ENCODE results near the gene JARID2. TPM values are rescaled to one million over a fixed set of nuclear protein-coding genes. Genes with fewer than 3 reads are reported as not detected.
"Not testable (repeated sequence)": the region's sequence is repeated elsewhere in the genome, so short reads cannot be mapped to it uniquely, and the experiment has no call there.

Gene JARID2
- total RNA-seq, 6 experiments from 2014 or later = 2.5 to 3.9 (median 3.0) TPM

DNA sequence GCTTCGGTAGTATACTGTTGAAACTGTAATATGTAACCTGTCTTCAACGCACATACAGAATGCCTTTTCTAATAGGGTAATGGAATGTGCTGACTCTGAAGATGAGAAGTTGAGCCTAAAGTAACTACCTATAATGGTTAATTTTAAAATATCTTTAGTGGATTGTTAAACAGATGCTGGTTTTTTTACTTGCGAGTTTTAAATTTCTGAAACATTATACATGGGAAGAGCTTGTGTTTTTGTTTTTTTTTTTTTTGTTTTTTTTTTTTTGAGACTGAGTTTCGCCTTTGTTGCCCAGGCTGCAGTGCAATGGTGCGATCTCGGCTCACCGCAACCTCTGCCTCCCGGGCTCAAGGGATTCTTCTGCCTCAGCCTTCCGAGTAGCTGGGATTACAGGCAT is 166.9 kb downstream of the JARID2 start:
- Histone ChIP-seq H3K4me3 (no peak overlapping the region), H3K27ac (no peak overlapping the region), H3K9me3 (no peaks in the 10 kb centered on the region), H3K36me3 (no peaks in the 10 kb centered on the region), H3K4me1 (no peaks in the 10 kb centered on the region), H3K27me3 (no peaks in the 10 kb centered on the region)
- TF ChIP-seq, protein P1, sequence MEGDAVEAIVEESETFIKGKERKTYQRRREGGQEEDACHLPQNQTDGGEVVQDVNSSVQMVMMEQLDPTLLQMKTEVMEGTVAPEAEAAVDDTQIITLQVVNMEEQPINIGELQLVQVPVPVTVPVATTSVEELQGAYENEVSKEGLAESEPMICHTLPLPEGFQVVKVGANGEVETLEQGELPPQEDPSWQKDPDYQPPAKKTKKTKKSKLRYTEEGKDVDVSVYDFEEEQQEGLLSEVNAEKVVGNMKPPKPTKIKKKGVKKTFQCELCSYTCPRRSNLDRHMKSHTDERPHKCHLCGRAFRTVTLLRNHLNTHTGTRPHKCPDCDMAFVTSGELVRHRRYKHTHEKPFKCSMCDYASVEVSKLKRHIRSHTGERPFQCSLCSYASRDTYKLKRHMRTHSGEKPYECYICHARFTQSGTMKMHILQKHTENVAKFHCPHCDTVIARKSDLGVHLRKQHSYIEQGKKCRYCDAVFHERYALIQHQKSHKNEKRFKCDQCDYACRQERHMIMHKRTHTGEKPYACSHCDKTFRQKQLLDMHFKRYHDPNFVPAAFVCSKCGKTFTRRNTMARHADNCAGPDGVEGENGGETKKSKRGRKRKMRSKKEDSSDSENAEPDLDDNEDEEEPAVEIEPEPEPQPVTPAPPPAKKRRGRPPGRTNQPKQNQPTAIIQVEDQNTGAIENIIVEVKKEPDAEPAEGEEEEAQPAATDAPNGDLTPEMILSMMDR (IDR thresholded peaks at IDR 0.05) = no peak
- no peak for TF ChIP-seq POLR2A (IDR thresholded peaks at IDR 0.05)
- intact Hi-C loops (cut with DNase I) = no loop called here
- no peak for ATAC-seq
- DNase-seq = no peak
- 94% methylated on average over 6 of the region's 9 CpGs for WGBS (ENCODE audit: insufficient coverage, low coverage, low lambda C conversion rate, missing lambda C conversion rate)

DNA sequence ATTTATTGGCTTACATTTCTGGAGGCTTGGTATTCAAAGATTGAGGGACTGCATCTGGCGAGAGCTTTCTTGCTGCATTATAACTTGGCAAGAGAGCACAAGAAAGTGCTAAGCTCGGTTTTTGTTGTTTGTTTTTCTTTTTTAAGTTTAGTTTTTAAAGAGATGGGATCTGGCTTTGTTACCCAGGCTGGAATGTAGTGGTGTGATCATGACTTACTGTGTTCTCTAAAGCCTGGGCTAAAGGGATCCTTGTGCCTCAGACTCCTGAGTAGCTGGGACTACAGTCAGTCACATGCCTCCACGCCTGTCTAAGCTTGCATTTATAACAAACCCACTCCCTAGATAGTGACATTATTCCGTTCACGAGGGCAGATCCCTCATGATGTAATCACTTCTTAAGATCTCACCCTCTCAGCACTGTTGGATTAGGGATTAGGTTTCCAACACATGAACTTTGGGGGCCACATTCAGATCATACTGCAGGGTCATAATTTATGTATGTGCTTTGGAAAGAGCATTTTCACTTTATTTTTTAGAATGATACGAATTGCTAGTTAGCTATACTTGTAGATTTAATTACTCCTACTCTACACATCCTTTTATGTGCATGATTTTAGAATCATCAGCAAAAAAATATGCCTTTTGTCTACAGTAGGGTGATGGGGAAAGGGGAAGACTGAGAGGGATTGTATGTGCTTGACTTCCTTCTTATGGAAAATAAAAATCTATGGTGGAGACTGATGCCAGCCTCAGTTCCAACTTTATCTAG is 167.8 kb downstream of the JARID2 start:
- no peak for ATAC-seq
- Histone ChIP-seq H3K4me3 (no peak overlapping the region), H3K4me1 (no peaks in the 10 kb centered on the region), H3K9me3 (no peaks in the 10 kb centered on the region), H3K27me3 (no peaks in the 10 kb centered on the region), H3K36me3 (no peaks in the 10 kb centered on the region), H3K27ac (no peak overlapping the region)
- intact Hi-C loops (cut with DNase I) = no loop called here
- TF ChIP-seq, protein P1 (IDR thresholded peaks at IDR 0.05) = no peak
- no peak for TF ChIP-seq POLR2A (IDR thresholded peaks at IDR 0.05)
- 57% methylated on average over 5 of the region's 6 CpGs for WGBS (ENCODE audit: insufficient coverage, low coverage, low lambda C conversion rate, missing lambda C conversion rate)
- no peak for DNase-seq

- intact Hi-C loops (cut with DNase I) = no loop called here
- Histone ChIP-seq H3K4me1 (no peaks in the 10 kb centered on the region), H3K27ac (no peak overlapping the region), H3K9me3 (peaks cover 0 to under 1% (median 0%) of the 10 kb centered on the region in 4 donors), H3K4me3 (no peak overlapping the region), H3K36me3 (no peaks in the 10 kb centered on the region), H3K27me3 (no peaks in the 10 kb centered on the region)
- WGBS (ENCODE audit: insufficient coverage, low coverage, low lambda C conversion rate, missing lambda C conversion rate) = 63% methylated on average over 2 of the region's 2 CpGs
- no peak for TF ChIP-seq POLR2A (IDR thresholded peaks at IDR 0.05)
- TF ChIP-seq, protein P1 (IDR thresholded peaks at IDR 0.05) = no peak
- DNase-seq = no peak
- ATAC-seq = no peak
These were observed 168.4 kb downstream of the JARID2 start for GRCh38 chr6:15414235-15414612.

GRCh38 chr6:15415622-15416021 is 169.8 kb downstream of the JARID2 start:
- H3K9me3 ChIP-seq = peaks cover 0 to 11% (median 0%) of the 10 kb centered on the region in 4 donors
- ATAC-seq; H3K4me1 ChIP-seq; H3K27ac ChIP-seq; intact Hi-C loops (cut with DNase I); H3K36me3 ChIP-seq; H3K27me3 ChIP-seq; H3K4me3 ChIP-seq; DNase-seq: not testable (repeated sequence)
- no CpG with 5 or more reads among the region's 30 CpGs for WGBS (ENCODE audit: insufficient coverage, low coverage, low lambda C conversion rate, missing lambda C conversion rate)

DNA sequence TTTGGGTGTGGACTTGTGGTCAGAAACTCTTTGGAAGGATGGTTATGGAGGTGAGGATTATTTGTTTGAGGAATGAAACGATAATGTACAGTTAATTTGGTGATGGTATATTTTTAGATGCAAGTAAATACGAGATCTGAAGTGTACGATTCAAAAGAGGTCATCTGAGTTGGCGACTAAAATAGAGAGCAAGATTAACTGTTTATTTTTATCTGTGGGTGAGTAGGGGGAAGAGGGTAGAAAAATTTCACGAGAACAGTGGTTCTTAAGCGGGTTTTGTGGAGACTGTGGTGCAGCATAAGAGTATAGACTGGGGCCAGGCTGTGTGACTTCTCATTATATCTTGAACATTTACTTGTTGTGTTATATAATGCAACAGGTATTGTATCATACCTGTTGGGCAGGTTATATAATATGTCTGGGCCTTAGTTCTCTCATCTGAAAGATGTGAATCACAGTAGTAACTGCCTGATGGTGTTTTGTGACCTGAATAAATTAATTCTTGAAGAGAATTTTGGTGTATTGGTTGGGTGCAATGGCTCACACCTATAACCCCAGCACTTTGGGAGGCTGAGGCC is 171.2 kb downstream of the JARID2 start:
- Histone ChIP-seq H3K27ac (no peak overlapping the region), H3K9me3 (peaks cover 0 to 11% (median 0%) of the 10 kb centered on the region in 4 donors), H3K36me3 (no peaks in the 10 kb centered on the region), H3K27me3 (no peaks in the 10 kb centered on the region), H3K4me3 (no peak overlapping the region), H3K4me1 (no peaks in the 10 kb centered on the region)
- ATAC-seq (no peak), DNase-seq (no peak)
- intact Hi-C loops (cut with DNase I) = no loop called here
- 67% methylated on average over 6 of the region's 6 CpGs for WGBS (ENCODE audit: insufficient coverage, low coverage, low lambda C conversion rate, missing lambda C conversion rate)
- TF ChIP-seq POLR2A (IDR thresholded peaks at IDR 0.05) = no peak
- TF ChIP-seq, protein P1 (IDR thresholded peaks at IDR 0.05) = no peak
